Neuronal stem cell (in vitro differentiated cells): ENCODE results near the gene CCL18.
"Not testable (repeated sequence)": the region's sequence is repeated elsewhere in the genome, so short reads cannot be mapped to it uniquely, and the experiment has no call there.

ENCODE experiments used
- DNase-seq: peaks from one replicate; pipeline ENCODE4 v3.0.0-alpha.2; 2013; ENCODE audit warnings: low spot score
- H2AFZ ChIP-seq: one replicate; pipeline ENCODE4 v1.6.1; 2013; ENCODE audit warnings: mild to moderate bottlenecking, low read length, inconsistent platforms
- H2AK5ac ChIP-seq: 2 replicates; pipeline ENCODE4 v1.6.1; 2013; ENCODE audit warnings: low read depth, mild to moderate bottlenecking, inconsistent platforms, low read length, moderate library complexity, mixed read lengths
- H2BK120ac ChIP-seq: 2 replicates; pipeline ENCODE4 v1.6.1; 2013; ENCODE audit warnings: low read depth, mild to moderate bottlenecking, inconsistent platforms, low read length, moderate library complexity, mixed read lengths
- H2BK12ac ChIP-seq: one replicate; pipeline ENCODE4 v1.6.1; 2013; ENCODE audit warnings: low read length, inconsistent platforms
- H2BK15ac ChIP-seq: 2 replicates; pipeline ENCODE4 v1.6.1; 2013; ENCODE audit warnings: mild to moderate bottlenecking, low read length, inconsistent platforms, mixed read lengths
- H2BK5ac ChIP-seq: one replicate; pipeline ENCODE4 v1.6.1; 2013; ENCODE audit warnings: inconsistent platforms, mild to moderate bottlenecking, low read length, moderate library complexity
- H3K14ac ChIP-seq: one replicate; pipeline ENCODE4 v1.6.1; 2013; ENCODE audit warnings: low read length, inconsistent platforms
- H3K18ac ChIP-seq: 2 replicates; pipeline ENCODE4 v1.6.1; 2013; ENCODE audit warnings: low read length, inconsistent platforms
- H3K23ac ChIP-seq: 2 replicates; pipeline ENCODE4 v1.6.1; 2013; ENCODE audit warnings: low read depth, mild to moderate bottlenecking, mixed read lengths, low read length, inconsistent platforms; ENCODE audit not compliant: poor library complexity
- H3K27ac ChIP-seq: replicated peaks from 3 replicates; pipeline ENCODE4 v1.5.1; 2013; ENCODE audit warnings: low read length, inconsistent platforms
- H3K27me3 ChIP-seq, 3 experiments: 2 replicates each; pipeline ENCODE4 v1.6.1; 2013; ENCODE audit warnings: low read length in 3 of 3, mild to moderate bottlenecking in 2 of 3, inconsistent platforms in 1 of 3, low read depth in 1 of 3, mixed read lengths in 1 of 3, moderate library complexity in 1 of 3; ENCODE audit not compliant: control insufficient read depth in 3 of 3, insufficient read depth in 3 of 3
- H3K36me3 ChIP-seq, 2 donors: replicated peaks in 1 of 2; 2 replicates each; pipeline ENCODE4 v1.6.1; 2013; ENCODE audit warnings: low read length in 2 of 2; ENCODE audit not compliant: control insufficient read depth in 2 of 2, insufficient read depth in 2 of 2
- H3K4ac ChIP-seq: 2 replicates; pipeline ENCODE4 v1.6.1; 2013; ENCODE audit warnings: inconsistent platforms, mild to moderate bottlenecking, low read length, moderate library complexity
- H3K4me1 ChIP-seq, 2 donors: 1 replicate in 1 of 2; 2 replicates in 1 of 2; pipeline ENCODE4 v1.6.1; 2013; ENCODE audit warnings: low read length in 2 of 2, low read depth in 1 of 2; ENCODE audit not compliant: control insufficient read depth in 2 of 2, insufficient read depth in 1 of 2
- H3K4me2 ChIP-seq: one replicate; pipeline ENCODE4 v1.6.1; 2013; ENCODE audit warnings: mild to moderate bottlenecking, low read length, inconsistent platforms; ENCODE audit not compliant: insufficient read depth, poor library complexity, severe bottlenecking
- H3K4me3 ChIP-seq, 2 donors: 2 replicates each; pipeline ENCODE4 v1.5.1; 2013; ENCODE audit warnings: low read length in 2 of 2, mild to moderate bottlenecking in 2 of 2, inconsistent platforms in 1 of 2, moderate library complexity in 1 of 2
- H3K79me1 ChIP-seq: one replicate; pipeline ENCODE4 v1.6.1; 2013; ENCODE audit warnings: low read depth, mild to moderate bottlenecking, inconsistent platforms, low read length, moderate library complexity
- H3K9ac ChIP-seq: one replicate; pipeline ENCODE4 v1.6.1; 2013; ENCODE audit warnings: mild to moderate bottlenecking, low read depth, low read length, inconsistent platforms; ENCODE audit not compliant: poor library complexity
- H3K9me3 ChIP-seq, 2 donors: replicated peaks in 1 of 2; 2 replicates each; pipeline versions ENCODE3 to v1.6.1; 2013; ENCODE audit warnings: low read length in 2 of 2, mild to moderate bottlenecking in 2 of 2, inconsistent platforms in 1 of 2, low read depth in 1 of 2, mixed read lengths in 1 of 2, moderate library complexity in 1 of 2; ENCODE audit not compliant: control insufficient read depth in 2 of 2, insufficient read depth in 1 of 2
- H4K8ac ChIP-seq: one replicate; pipeline ENCODE4 v1.6.1; 2013; ENCODE audit warnings: low read depth, mild to moderate bottlenecking, inconsistent platforms, low read length, moderate library complexity
- H4K91ac ChIP-seq: one replicate; pipeline ENCODE4 v1.6.1; 2013; ENCODE audit warnings: low read length, low read depth, mild to moderate bottlenecking, inconsistent platforms; ENCODE audit not compliant: poor library complexity
- WGBS, 2 donors: extraction: QIAGEN DNeasy Blood & Tissue Kit; methylation state at CpG; one replicate each; pipeline ENCODE4 v1.1.7; 2013; ENCODE audit warnings: missing lambda C conversion rate in 2 of 2, mixed read lengths in 1 of 2; ENCODE audit not compliant: insufficient read length in 2 of 2, insufficient replicate concordance in 1 of 2; ENCODE audit errors: extremely low coverage in 2 of 2; 5-methylcytosine and 5-hydroxymethylcytosine counted together

The CCL18 gene

DNA sequence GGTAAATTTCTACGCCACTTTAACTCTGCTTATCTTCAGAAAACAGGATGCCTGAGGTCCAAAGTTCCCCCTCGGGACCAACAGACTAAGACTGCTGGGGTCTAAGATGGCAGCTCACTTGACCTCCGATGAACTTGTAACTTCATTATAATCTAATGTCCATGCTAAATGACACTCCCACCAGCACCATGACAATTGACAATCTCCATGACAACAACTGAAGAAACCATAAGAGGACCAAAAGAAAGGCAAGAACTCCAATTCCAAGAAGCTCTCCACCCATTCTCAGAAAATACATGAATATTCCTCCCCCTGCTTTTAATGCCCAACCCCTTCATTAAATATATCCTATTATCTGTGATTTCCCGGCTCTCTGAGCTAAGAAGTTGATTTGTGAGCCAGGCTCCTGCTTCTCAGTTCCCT is 47.0 kb downstream of the CCL18 start:
- Histone ChIP-seq H3K14ac (no peak overlapping the region), H4K91ac (no peak overlapping the region), H3K9ac (no peak overlapping the region), H2AK5ac (no peak overlapping the region), H2BK120ac (no peak overlapping the region), H2BK15ac (no peak overlapping the region), H4K8ac (no peak overlapping the region), H3K4me1 (peaks cover 0 to 5% of the 10 kb centered on the region in 2 donors), H3K4me3 (no peak overlapping the region), H2BK12ac (no peak overlapping the region), H3K23ac (no peak overlapping the region), H2BK5ac (no peak overlapping the region), H3K4ac (no peak overlapping the region), H3K4me2 (no peak overlapping the region), H3K9me3 (peaks cover 0 to 2% of the 10 kb centered on the region in 2 donors), H2AFZ (peak overlapping the region; percentile 23), H3K36me3 (no peaks in the 10 kb centered on the region), H3K79me1 (no peaks in the 10 kb centered on the region), H3K27me3 (no peaks in the 10 kb centered on the region), H3K18ac (no peak overlapping the region), H3K27ac (no peak overlapping the region)
- DNase-seq: no peak
- WGBS, 2 donors: no CpG with 5 or more reads among the region's 4 CpGs

- no peak overlapping the region for H2AK5ac ChIP-seq
- no peak overlapping the region for H4K8ac ChIP-seq
- H2BK120ac ChIP-seq: no peak overlapping the region
- H3K4me3 ChIP-seq: no peak overlapping the region
- H3K9ac ChIP-seq: no peak overlapping the region
- no peaks in the 10 kb centered on the region for H3K27me3 ChIP-seq
- no peak overlapping the region for H3K14ac ChIP-seq
- H3K4me1 ChIP-seq: peaks cover under 1 to 5% of the 10 kb centered on the region in 2 donors
- no peak overlapping the region for H4K91ac ChIP-seq
- no peak overlapping the region for H2BK5ac ChIP-seq
- H2BK12ac ChIP-seq: no peak overlapping the region
- H3K36me3 ChIP-seq: no peaks in the 10 kb centered on the region
- H3K9me3 ChIP-seq: peaks cover 0 to 2% of the 10 kb centered on the region in 2 donors
- H3K23ac ChIP-seq: no peak overlapping the region
- H3K4me2 ChIP-seq: no peak overlapping the region
- no peak for DNase-seq
- no peak overlapping the region for H2BK15ac ChIP-seq
- no peak overlapping the region for H3K4ac ChIP-seq
- no peak overlapping the region for H2AFZ ChIP-seq
- no peaks in the 10 kb centered on the region for H3K79me1 ChIP-seq
- H3K18ac ChIP-seq: no peak overlapping the region
- no peak overlapping the region for H3K27ac ChIP-seq
These were observed 48.5 kb downstream of the CCL18 start for GRCh38 chr17:36112572-36112971.

GRCh38 chr17:36113131-36113530 is 49.1 kb downstream of the CCL18 start:
- not testable (repeated sequence) for H3K27me3 ChIP-seq, H3K4me2 ChIP-seq, H2AFZ ChIP-seq, H2BK12ac ChIP-seq, H2BK5ac ChIP-seq, H2BK120ac ChIP-seq, H3K4me1 ChIP-seq, H2AK5ac ChIP-seq, H3K27ac ChIP-seq, H3K23ac ChIP-seq, H2BK15ac ChIP-seq, H3K79me1 ChIP-seq, H3K4me3 ChIP-seq, H4K8ac ChIP-seq, H3K4ac ChIP-seq, H3K36me3 ChIP-seq, H4K91ac ChIP-seq, DNase-seq, H3K14ac ChIP-seq, H3K18ac ChIP-seq, H3K9ac ChIP-seq, H3K9me3 ChIP-seq
- WGBS, 2 donors: no CpG with 5 or more reads among the region's 1 CpG

DNA sequence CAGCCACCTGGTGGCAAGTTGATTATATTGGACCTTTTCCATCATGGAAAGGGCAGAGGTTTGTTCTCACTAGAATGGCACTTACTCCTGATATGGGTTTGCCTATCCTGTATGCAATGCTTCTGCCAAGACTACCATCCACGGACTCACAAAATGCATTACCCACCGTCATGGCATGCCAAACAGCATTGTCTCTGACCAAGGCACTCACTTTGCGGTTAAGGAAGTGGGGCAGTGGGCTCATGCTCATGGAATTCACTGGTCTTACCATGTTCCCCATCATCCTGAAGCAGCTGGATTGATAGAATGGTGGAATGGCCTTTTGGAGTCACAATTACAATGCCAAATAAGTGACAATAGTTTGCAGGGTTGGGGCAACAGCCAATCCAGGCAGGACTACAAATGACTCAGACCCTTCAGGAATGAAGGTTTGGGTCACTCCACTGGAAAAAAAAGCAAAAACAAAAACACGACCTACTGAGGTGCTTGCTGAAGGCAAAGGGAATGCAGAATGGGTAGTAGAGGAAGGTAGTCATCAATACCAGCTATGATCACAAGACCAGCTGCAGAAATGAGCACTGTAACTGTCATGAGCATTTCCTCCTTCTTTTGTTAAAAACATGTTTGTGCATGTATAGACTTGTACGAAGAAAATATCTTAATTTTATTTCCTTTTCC is 51.0 kb downstream of the CCL18 start:
- not testable (repeated sequence) for H3K4me2 ChIP-seq, H3K36me3 ChIP-seq, H3K9ac ChIP-seq, H3K79me1 ChIP-seq, H3K27ac ChIP-seq, H3K9me3 ChIP-seq, H4K91ac ChIP-seq, H2AFZ ChIP-seq, DNase-seq, H3K18ac ChIP-seq, H3K14ac ChIP-seq, H4K8ac ChIP-seq, H2BK120ac ChIP-seq, H2AK5ac ChIP-seq, H3K4me1 ChIP-seq, H3K27me3 ChIP-seq, H3K4ac ChIP-seq, H3K4me3 ChIP-seq, H2BK12ac ChIP-seq, H3K23ac ChIP-seq, H2BK5ac ChIP-seq, H2BK15ac ChIP-seq
- WGBS, 2 donors: no CpG with 5 or more reads among the region's 5 CpGs
